Mesenteric fat pad (tissue), 1 donor: Measurements from ENCODE around the gene ZNF69. TPM values are rescaled to one million over a fixed set of nuclear protein-coding genes. Genes with fewer than 3 reads are reported as not detected.
"Not testable (repeated sequence)": the region's sequence is repeated elsewhere in the genome, so short reads cannot be mapped to it uniquely, and the experiment has no call there.

Source experiments
- DNase-seq: peaks from one replicate; pipeline ENCODE4 v3.0.0-alpha.2; 2020; ENCODE audit warnings: low spot score
- long read RNA-seq: library from polyadenylated mRNA; unstranded; transcript quantifications from one replicate; pipeline ENCODE4 v2.0.0, GENCODE V29; 2020
- total RNA-seq: library from RNA; stranded (reverse); fragmentation: NEBNext Ultra II Directional; extraction: Animal tissue kit (Norgen Biotek cat#: 25700); gene quantifications from one replicate; pipeline ENCODE4 v1.2.1, GENCODE V29; 2021
- donor health status: DM: yes; HTN: yes; CAD: no.

ZNF69 gene
- total RNA-seq, result 6.4 TPM
- long read RNA-seq, partial matches to known transcripts, result 0 of 7 reads
- long read RNA-seq, other reads (novel, unspliced or antisense), result 4 of 7 reads

DNA sequence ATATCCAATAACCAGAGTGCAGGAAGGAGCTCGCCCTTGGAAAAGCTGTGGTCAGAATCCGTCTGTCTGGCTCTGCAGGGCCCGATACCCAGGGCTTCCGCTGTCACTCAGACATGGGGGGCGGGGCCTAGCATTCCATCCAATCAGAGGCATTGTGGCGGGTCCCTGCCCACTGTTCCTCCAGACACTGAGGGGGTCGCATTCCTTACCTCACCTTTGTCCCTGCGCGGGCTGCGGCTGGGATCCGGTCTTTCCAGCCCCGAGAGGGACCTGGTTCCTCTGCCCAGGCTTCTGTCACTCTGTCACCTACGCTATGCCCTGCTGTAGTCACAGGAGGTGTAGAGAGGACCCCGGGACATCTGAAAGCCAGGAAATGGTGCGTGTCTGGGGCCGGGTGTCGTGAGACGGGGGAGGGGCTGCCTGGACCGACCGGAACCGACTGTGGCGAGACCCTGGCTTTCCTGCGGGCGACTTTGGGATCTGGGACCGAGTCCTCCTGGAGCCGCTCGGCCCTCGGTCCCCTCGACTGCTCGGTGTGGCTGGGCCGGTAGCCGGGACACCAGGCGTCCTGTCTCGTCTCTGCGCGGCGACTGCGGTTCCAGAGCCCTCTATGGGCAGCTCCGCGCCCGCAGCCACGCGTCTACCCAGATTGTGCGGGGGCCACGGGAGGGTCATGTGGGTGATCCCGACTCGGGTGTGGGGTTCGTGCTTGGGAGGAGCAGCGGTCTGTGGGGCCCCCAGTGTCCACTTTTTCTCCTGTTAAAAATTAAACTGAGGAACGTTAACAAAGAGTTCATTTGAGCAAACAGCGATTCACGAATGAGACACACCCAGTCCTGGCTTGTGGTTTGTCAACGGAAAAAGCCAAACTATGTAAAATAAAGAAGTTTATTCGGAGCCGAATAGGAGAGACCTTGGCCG, at the start of gene ZNF69:
Gene ZNF69 (plus strand): TSS at position 172 of the 921 bp plus-strand sequence. CDS start 142 bp downstream, at position 314.
- peak; percentile 92 for DNase-seq

DNA sequence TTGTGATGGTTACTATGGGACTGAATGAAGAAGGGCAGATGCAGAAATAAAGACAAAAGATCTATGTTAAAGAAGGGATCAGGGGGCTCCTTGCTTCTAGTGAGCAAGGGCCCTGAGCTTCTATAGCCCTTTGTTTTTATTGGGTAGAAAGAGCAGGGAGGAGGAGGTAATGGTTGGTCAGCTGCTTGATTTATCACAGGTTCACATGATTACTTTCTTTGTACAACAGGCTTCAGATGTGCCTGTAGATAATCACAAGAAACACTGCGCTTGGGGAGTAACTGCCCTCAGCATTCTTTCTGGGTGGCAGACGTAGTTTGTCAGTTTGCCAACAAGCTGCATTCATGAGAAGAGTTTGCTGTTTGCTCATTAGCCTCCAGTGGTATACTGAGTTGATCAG, 43.9 kb upstream of the ZNF69 start:
- DNase-seq, result no peak

DNA sequence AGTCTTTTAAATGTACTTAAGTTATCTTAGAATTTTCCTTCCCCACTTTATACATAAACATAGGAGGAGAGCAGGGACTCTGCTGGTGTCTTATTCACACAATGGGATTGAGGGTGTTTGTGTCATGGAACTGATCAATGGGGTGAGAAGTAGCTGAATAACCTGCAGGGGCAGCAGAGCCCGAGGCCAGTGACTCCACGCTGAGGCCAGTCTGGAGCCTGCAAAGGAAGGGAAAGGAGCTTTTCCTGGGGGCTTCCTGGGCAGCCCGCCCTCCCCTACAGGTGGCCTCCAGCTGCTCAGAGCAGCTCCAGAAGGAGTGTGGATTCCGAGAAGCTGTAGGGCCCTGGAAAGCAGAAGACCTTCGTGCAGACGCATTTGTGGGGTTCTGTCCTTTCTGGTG, 40.0 kb upstream of the ZNF69 start:
- not testable (repeated sequence) for DNase-seq

- no peak for DNase-seq
Observed at GRCh38 chr19:11848200-11848593, 39.4 kb upstream of the ZNF69 start.

- peak; percentile 94 for DNase-seq
Observed at GRCh38 chr19:11848594-11849469, 38.8 kb upstream of the ZNF69 start, which contains the start of gene ZNF439. TSS of gene ZNF439 (plus strand) at chr19:11848726. CDS start at chr19:11848868, 142 bp downstream.

GRCh38 chr19:11850289-11850688, 37.3 kb upstream of the ZNF69 start:
- not testable (repeated sequence) for DNase-seq

DNA sequence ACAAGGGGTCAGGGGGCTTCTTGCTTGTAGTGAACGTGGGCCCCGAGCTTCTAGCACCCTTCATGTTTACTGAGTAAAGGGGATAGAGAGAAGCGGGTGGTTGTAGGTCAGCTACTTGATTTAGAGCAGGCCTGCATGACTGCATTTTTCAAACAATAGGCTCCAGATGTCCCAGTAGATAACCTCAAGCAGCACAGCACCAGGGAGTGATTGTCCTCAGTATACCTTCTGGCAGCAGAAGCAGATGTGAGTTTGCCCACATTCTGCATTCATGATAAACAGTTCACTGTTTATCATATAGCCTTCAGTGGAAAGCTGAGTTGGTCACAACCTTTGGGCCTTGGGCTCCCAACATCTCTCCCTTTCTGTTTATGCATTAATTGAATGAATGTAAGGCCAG, 34.2 kb upstream of the ZNF69 start:
- DNase-seq, result no peak

- DNase-seq, result no peak
Observed at GRCh38 chr19:11856596-11857250, 30.9 kb upstream of the ZNF69 start.

DNA sequence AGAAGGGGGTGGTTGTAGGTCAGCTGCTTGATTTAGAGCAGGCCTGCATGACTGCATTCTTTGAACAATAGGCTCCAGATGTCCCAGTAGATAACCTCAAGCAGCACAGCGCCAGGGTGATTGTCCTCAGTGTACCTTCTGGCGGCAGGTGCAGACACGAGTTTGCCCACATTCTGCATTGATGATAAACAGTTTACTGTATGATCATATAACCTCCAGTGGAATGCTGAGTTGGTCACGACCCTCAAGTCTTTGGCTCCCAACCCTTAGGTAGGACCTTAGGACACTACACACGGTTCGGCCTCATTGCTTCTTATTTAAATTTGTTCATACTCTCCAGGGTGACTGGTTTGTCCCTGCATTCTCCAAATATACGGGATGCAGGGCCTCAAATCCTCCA, 26.9 kb upstream of the ZNF69 start:
- DNase-seq, result no peak

- no peak for DNase-seq
Observed at GRCh38 chr19:11861301-11861700, 26.3 kb upstream of the ZNF69 start.

DNA sequence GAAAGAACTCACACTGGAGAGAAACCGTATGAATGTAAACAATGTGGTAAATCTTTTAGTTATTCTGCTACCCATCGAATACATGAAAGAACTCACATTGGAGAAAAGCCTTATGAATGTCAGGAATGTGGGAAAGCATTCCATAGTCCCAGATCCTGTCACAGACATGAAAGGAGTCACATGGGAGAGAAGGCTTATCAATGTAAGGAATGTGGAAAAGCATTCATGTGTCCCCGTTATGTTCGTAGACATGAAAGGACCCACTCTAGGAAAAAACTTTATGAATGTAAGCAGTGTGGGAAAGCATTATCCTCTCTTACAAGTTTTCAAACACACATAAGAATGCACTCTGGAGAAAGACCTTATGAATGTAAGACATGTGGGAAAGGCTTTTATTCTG, 19.8 kb upstream of the ZNF69 start:
- not testable (repeated sequence) for DNase-seq

DNA sequence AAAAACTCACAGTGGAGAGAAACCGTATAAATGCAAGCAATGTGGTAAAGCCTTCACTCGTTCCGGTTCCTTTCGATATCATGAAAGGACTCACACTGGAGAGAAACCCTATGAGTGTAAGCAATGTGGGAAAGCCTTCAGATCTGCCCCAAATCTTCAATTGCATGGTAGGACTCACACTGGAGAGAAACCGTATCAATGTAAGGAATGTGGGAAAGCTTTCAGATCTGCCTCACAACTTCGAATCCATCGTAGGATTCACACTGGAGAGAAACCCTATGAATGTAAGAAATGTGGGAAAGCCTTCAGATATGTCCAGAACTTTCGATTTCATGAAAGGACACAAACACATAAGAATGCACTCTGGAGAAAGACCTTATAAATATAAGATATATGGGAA, 19.4 kb upstream of the ZNF69 start:
- no peak for DNase-seq

DNA sequence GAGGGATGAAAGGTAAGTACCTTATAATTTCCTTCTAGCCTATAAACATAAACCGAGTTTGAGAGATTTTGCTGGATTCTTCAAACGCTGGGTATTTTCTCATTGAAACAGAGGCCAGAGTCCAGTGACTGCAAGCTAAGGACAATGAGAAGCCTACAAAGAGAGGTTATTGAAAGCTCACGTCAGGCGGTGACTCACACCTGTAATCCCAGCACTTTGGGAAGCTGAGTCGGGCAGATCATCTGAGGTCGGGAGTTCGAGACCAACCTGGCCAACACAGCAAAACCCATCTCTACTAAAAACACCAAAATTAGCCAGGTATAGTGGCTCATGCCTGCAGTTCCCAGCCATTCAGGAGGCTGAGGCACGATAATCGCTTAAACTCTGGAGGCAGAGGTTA, 15.0 kb upstream of the ZNF69 start:
- no peak for DNase-seq

- no peak for DNase-seq
Observed at GRCh38 chr19:11873762-11874161, 13.8 kb upstream of the ZNF69 start.

- not testable (repeated sequence) for DNase-seq
Observed at GRCh38 chr19:11879687-11880266, 7.8 kb upstream of the ZNF69 start.

- no peak for DNase-seq
Observed at GRCh38 chr19:11880598-11880997, 7.0 kb upstream of the ZNF69 start.

- DNase-seq, result no peak
Observed at GRCh38 chr19:11881151-11881800, 6.3 kb upstream of the ZNF69 start.

GRCh38 chr19:11882606-11883005, 5.0 kb upstream of the ZNF69 start:
- DNase-seq, result no peak

DNA sequence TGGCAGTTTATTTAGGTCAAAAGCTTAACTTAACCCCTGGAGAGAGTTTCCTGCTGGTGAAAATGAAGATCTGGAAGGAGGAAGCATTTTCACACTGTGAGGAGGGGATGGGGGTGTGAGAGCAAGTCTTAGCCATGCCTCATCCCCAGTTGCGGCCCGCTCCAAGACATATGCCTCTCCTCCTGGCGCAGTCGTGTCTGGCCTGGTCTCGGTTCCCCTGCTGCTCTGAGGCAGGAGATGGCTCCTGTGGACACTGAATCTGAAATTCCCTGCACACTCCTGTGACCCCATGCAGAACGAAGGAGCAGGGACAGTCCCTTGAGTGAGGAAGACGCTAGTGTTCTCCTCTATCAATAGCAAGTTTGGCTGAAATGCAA, 360 bp upstream of the ZNF69 start:
- no peak for DNase-seq

DNA sequence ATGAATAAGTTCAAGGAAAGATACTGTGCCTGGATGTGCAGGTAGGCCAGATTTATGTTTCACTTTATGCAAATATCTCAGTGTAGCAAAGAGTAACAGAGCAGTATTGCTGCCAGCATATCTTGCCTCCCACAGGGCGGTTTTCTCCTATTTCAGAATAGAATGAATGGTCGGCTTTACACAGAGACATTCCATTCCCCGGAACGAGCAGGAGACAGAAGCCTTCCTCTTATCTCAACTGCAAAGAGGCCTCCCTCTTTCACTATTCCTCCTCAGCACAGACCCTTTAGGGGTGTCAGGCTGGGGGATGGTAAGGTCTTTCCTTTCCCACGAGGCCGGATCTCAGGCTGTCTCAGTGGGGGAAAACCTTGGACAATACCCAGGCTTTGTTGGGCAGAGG, 2.3 kb downstream of the ZNF69 start:
- DNase-seq, result not testable (repeated sequence)
